GM19238 (cell line): Measurements from ENCODE around the gene MOGAT3.

Experiments
- DNase-seq: peaks from one replicate; pipeline ENCODE4 v3.0.0; 2011; ENCODE audit warnings: low spot score; ENCODE audit not compliant: insufficient read length

MOGAT3 gene

GRCh38 chr7:101162551-101163278 is 38.1 kb downstream of the MOGAT3 start:
- DNase-seq, result no peak

GRCh38 chr7:101161692-101162471 is 39.0 kb downstream of the MOGAT3 start:
- DNase-seq, result no peak

GRCh38 chr7:101160910-101161309 is 39.9 kb downstream of the MOGAT3 start:
- DNase-seq, result no peak

- DNase-seq, result no peak
Observed at GRCh38 chr7:101159696-101160674, 40.9 kb downstream of the MOGAT3 start.

DNA sequence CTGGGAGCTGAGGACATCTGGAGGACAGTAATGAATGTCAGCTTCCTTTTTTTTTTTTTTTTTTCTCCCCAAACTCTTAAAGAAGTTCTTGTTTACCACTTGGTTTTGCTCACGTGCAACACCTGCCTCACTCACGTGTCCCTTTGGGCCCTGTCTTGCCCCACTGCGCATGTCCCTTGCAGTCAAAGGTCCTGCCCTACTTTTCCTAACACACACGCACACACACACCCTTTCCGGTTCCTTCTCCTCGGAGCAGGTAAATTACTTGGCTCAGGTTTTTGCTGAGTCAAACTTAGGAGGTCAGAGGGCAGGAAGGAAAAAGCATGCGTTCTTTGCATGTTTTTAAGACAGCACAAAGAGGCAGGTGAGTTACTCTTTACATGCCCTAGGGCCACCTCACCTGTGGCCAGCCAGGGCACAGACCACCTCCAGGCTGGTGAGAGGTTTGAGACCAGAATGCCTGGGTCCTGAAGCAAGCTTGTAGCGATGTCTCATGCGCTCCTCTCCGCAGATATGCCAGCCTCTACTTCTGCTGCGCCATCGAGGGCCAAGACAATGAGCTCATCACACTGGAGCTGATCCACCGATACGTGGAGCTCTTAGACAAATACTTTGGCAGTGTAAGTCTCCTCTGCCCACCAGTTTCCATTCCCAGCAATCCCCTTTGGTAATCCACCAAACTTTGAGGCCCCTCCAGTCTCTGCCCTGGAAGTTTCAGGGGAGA is 43.8 kb downstream of the MOGAT3 start:
- no peak for DNase-seq

- no peak for DNase-seq
Observed at GRCh38 chr7:101156277-101156676, 44.6 kb downstream of the MOGAT3 start.

- no peak for DNase-seq
Observed at GRCh38 chr7:101155303-101155702, 45.5 kb downstream of the MOGAT3 start.

DNA sequence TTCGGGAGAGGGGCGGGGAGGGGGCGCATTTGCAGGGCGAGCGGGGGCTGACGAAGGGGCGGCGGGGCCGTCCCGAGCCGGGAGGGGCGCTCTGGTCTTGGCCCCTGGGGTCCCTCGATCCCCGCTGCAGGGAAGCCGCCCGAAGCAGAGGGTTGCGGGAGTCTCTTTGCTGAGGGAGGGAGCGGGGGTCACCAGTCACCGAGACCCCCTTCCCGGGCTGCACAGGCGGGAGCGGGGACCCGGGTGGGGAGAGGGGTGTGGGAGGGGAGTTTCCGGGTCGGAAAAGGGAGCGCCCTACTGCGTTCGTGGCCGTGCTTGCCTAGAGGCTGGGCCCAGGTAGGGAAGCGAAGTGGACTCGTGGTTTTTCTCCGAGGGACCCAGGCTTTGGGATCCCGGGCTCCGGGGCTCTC is 46.1 kb downstream of the MOGAT3 start:
- no peak for DNase-seq

- DNase-seq, result peak; percentile 98
Observed at GRCh38 chr7:101153969-101154692, 46.7 kb downstream of the MOGAT3 start, which contains the start of gene AP1S1. Gene AP1S1 (plus strand): TSS chr7:101154476. CDS start chr7:101154515, 39 bp downstream.

DNA sequence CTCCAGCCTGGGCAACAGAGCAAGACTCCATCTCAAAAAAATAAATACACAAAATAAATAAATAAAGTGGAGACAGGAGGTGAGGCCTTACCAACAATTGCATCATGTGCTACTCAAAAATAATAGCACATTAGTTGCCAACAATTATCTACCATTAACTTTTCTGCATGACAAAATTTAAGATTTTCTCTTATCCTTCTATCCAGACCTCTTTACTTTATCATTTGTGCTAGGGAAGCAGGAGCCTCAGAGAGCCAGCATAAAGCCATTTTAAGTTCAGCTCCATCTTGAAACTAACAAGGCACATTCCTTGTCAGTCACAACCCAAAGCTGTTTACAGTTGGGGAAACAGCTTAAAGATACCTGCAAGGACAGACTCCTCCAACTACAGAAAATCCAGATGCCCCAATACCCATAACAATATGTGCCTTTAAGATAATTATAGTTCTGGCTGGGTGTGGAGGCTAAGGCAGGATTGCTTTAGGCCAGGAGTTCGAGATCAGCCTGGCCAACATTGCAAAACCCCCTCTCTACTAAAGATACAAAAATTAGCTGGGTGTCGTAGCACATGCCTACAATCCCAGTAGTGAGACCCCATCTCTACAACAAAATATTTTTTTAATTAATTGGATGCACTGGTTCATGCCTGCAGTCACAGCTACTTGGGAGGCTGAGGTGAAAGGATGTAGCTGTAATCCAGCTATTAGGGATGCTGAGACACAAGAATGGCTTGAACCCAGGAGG is 48.8 kb downstream of the MOGAT3 start:
- no peak for DNase-seq
